ENCODE measurements around the gene PLD1. TPM values are rescaled to one million over a fixed set of nuclear protein-coding genes. Genes with fewer than 3 reads are reported as not detected.

Gene PLD1
- polyA plus RNA-seq, 4 donors: 35.9 to 99.1 (median 72.1) TPM

- DNase-seq (no peak), FAIRE-seq (no peak)
- peaks cover 0 to 11% (median 0%) of the 10 kb centered on the region in 3 donors for H3K4me1 ChIP-seq (ENCODE audit: control insufficient read depth in 3 of 3, insufficient read depth in 2 of 3, low read depth in 1 of 3, low read length in 2 of 3)
- H3K27me3 ChIP-seq (ENCODE audit: control insufficient read depth in 3 of 3, insufficient read depth in 3 of 3, low read length in 3 of 3): no peaks in the 10 kb centered on the region
- no peak overlapping the region for H3K4me3 ChIP-seq (ENCODE audit: low read depth in 1 of 3, low read length in 3 of 3)
- 59 to 76% (median 70%) methylated on average over 4 of the region's 4 CpGs for WGBS, 3 donors
- no peaks in the 10 kb centered on the region for H3K9me3 ChIP-seq (ENCODE audit: control insufficient read depth in 2 of 2, insufficient read depth in 1 of 2, low read depth in 1 of 2, low read length in 1 of 2)
- H3K36me3 ChIP-seq (ENCODE audit: control insufficient read depth in 3 of 3, insufficient read depth in 2 of 3, low read depth in 1 of 3, low read length in 3 of 3): peaks cover 0 to 3% (median 0%) of the 10 kb centered on the region in 3 donors
- H3K27ac ChIP-seq (ENCODE audit: low read depth in 1 of 3, low read length in 2 of 3): no peak overlapping the region
Measured at GRCh38 chr3:171789759-171790505, 20.4 kb downstream of the PLD1 start.

GRCh38 chr3:171788546-171789351 lies 21.5 kb downstream of the PLD1 start:
- no peak for FAIRE-seq
- Histone ChIP-seq H3K27ac (ENCODE audit: low read depth in 1 of 3, low read length in 2 of 3) (peak overlapping the region in 1 of 3 donors; percentile 6), H3K36me3 (ENCODE audit: control insufficient read depth in 3 of 3, insufficient read depth in 2 of 3, low read depth in 1 of 3, low read length in 3 of 3) (peaks cover 0 to 3% (median 0%) of the 10 kb centered on the region in 3 donors), H3K4me1 (ENCODE audit: control insufficient read depth in 3 of 3, insufficient read depth in 2 of 3, low read depth in 1 of 3, low read length in 2 of 3) (peaks cover 0 to 11% (median 0%) of the 10 kb centered on the region in 3 donors), H3K4me3 (ENCODE audit: low read depth in 1 of 3, low read length in 3 of 3) (no peak overlapping the region), H3K9me3 (ENCODE audit: control insufficient read depth in 2 of 2, insufficient read depth in 1 of 2, low read depth in 1 of 2, low read length in 1 of 2) (no peaks in the 10 kb centered on the region), H3K27me3 (ENCODE audit: control insufficient read depth in 3 of 3, insufficient read depth in 3 of 3, low read length in 3 of 3) (no peaks in the 10 kb centered on the region)
- peak in 1 of 2 donors; percentile 16 for DNase-seq
- WGBS, 3 donors: 37 to 48% (median 42%) methylated on average over 6 of the region's 6 CpGs

- no peaks in the 10 kb centered on the region for H3K27me3 ChIP-seq (ENCODE audit: control insufficient read depth in 3 of 3, insufficient read depth in 3 of 3, low read length in 3 of 3)
- no peak overlapping the region for H3K4me3 ChIP-seq (ENCODE audit: low read depth in 1 of 3, low read length in 3 of 3)
- 94 to 98% (median 96%) methylated on average over 1 of the region's 1 CpG for WGBS, 3 donors
- H3K9me3 ChIP-seq (ENCODE audit: control insufficient read depth in 2 of 2, insufficient read depth in 1 of 2, low read depth in 1 of 2, low read length in 1 of 2): no peaks in the 10 kb centered on the region
- no peak overlapping the region for H3K27ac ChIP-seq (ENCODE audit: low read depth in 1 of 3, low read length in 2 of 3)
- DNase-seq (no peak), FAIRE-seq (no peak)
- H3K4me1 ChIP-seq (ENCODE audit: control insufficient read depth in 3 of 3, insufficient read depth in 2 of 3, low read depth in 1 of 3, low read length in 2 of 3): peaks cover 0 to 8% (median 0%) of the 10 kb centered on the region in 3 donors
- peaks cover 0 to 3% (median 0%) of the 10 kb centered on the region in 3 donors for H3K36me3 ChIP-seq (ENCODE audit: control insufficient read depth in 3 of 3, insufficient read depth in 2 of 3, low read depth in 1 of 3, low read length in 3 of 3)
Measured at GRCh38 chr3:171786997-171787396, 23.3 kb downstream of the PLD1 start.

GRCh38 chr3:171784937-171785336 lies 25.3 kb downstream of the PLD1 start:
- Histone ChIP-seq H3K27ac (ENCODE audit: low read depth in 1 of 3, low read length in 2 of 3) (no peak overlapping the region), H3K4me3 (ENCODE audit: low read depth in 1 of 3, low read length in 3 of 3) (no peak overlapping the region), H3K36me3 (ENCODE audit: control insufficient read depth in 3 of 3, insufficient read depth in 2 of 3, low read depth in 1 of 3, low read length in 3 of 3) (peaks cover 0 to 1% (median 0%) of the 10 kb centered on the region in 3 donors), H3K4me1 (ENCODE audit: control insufficient read depth in 3 of 3, insufficient read depth in 2 of 3, low read depth in 1 of 3, low read length in 2 of 3) (no peaks in the 10 kb centered on the region), H3K27me3 (ENCODE audit: control insufficient read depth in 3 of 3, insufficient read depth in 3 of 3, low read length in 3 of 3) (no peaks in the 10 kb centered on the region), H3K9me3 (ENCODE audit: control insufficient read depth in 2 of 2, insufficient read depth in 1 of 2, low read depth in 1 of 2, low read length in 1 of 2) (no peaks in the 10 kb centered on the region)
- FAIRE-seq (no peak), DNase-seq (no peak)
- 88 to 95% (median 89%) methylated on average over 5 of the region's 5 CpGs for WGBS, 3 donors

GRCh38 chr3:171784387-171784786 lies 25.9 kb downstream of the PLD1 start:
- FAIRE-seq (no peak), DNase-seq (no peak)
- Histone ChIP-seq H3K36me3 (ENCODE audit: control insufficient read depth in 3 of 3, insufficient read depth in 2 of 3, low read depth in 1 of 3, low read length in 3 of 3) (peaks cover 0 to 1% (median 0%) of the 10 kb centered on the region in 3 donors), H3K27me3 (ENCODE audit: control insufficient read depth in 3 of 3, insufficient read depth in 3 of 3, low read length in 3 of 3) (no peaks in the 10 kb centered on the region), H3K4me3 (ENCODE audit: low read depth in 1 of 3, low read length in 3 of 3) (no peak overlapping the region), H3K27ac (ENCODE audit: low read depth in 1 of 3, low read length in 2 of 3) (no peak overlapping the region), H3K9me3 (ENCODE audit: control insufficient read depth in 2 of 2, insufficient read depth in 1 of 2, low read depth in 1 of 2, low read length in 1 of 2) (no peaks in the 10 kb centered on the region), H3K4me1 (ENCODE audit: control insufficient read depth in 3 of 3, insufficient read depth in 2 of 3, low read depth in 1 of 3, low read length in 2 of 3) (no peaks in the 10 kb centered on the region)
- WGBS, 3 donors: 80 to 92% (median 85%) methylated on average over 2 of the region's 2 CpGs

GRCh38 chr3:171783626-171784025 lies 26.7 kb downstream of the PLD1 start:
- Histone ChIP-seq H3K4me1 (ENCODE audit: control insufficient read depth in 3 of 3, insufficient read depth in 2 of 3, low read depth in 1 of 3, low read length in 2 of 3) (no peaks in the 10 kb centered on the region), H3K4me3 (ENCODE audit: low read depth in 1 of 3, low read length in 3 of 3) (no peak overlapping the region), H3K36me3 (ENCODE audit: control insufficient read depth in 3 of 3, insufficient read depth in 2 of 3, low read depth in 1 of 3, low read length in 3 of 3) (peaks cover 0 to 1% (median 0%) of the 10 kb centered on the region in 3 donors), H3K27me3 (ENCODE audit: control insufficient read depth in 3 of 3, insufficient read depth in 3 of 3, low read length in 3 of 3) (no peaks in the 10 kb centered on the region), H3K9me3 (ENCODE audit: control insufficient read depth in 2 of 2, insufficient read depth in 1 of 2, low read depth in 1 of 2, low read length in 1 of 2) (no peaks in the 10 kb centered on the region), H3K27ac (ENCODE audit: low read depth in 1 of 3, low read length in 2 of 3) (no peak overlapping the region)
- DNase-seq (no peak), FAIRE-seq (no peak)
- 72 to 77% (median 76%) methylated on average over 5 of the region's 5 CpGs for WGBS, 3 donors

GRCh38 chr3:171783086-171783485 lies 27.2 kb downstream of the PLD1 start:
- Histone ChIP-seq H3K27me3 (ENCODE audit: control insufficient read depth in 3 of 3, insufficient read depth in 3 of 3, low read length in 3 of 3) (no peaks in the 10 kb centered on the region), H3K9me3 (ENCODE audit: control insufficient read depth in 2 of 2, insufficient read depth in 1 of 2, low read depth in 1 of 2, low read length in 1 of 2) (no peaks in the 10 kb centered on the region), H3K27ac (ENCODE audit: low read depth in 1 of 3, low read length in 2 of 3) (no peak overlapping the region), H3K36me3 (ENCODE audit: control insufficient read depth in 3 of 3, insufficient read depth in 2 of 3, low read depth in 1 of 3, low read length in 3 of 3) (peaks cover 0 to 1% (median 0%) of the 10 kb centered on the region in 3 donors), H3K4me3 (ENCODE audit: low read depth in 1 of 3, low read length in 3 of 3) (no peak overlapping the region), H3K4me1 (ENCODE audit: control insufficient read depth in 3 of 3, insufficient read depth in 2 of 3, low read depth in 1 of 3, low read length in 2 of 3) (no peaks in the 10 kb centered on the region)
- DNase-seq (no peak), FAIRE-seq (no peak)
- WGBS, 3 donors: 80 to 95% (median 84%) methylated on average over 2 of the region's 2 CpGs

- Histone ChIP-seq H3K4me3 (ENCODE audit: low read depth in 1 of 3, low read length in 3 of 3) (no peak overlapping the region), H3K27ac (ENCODE audit: low read depth in 1 of 3, low read length in 2 of 3) (no peak overlapping the region), H3K9me3 (ENCODE audit: control insufficient read depth in 2 of 2, insufficient read depth in 1 of 2, low read depth in 1 of 2, low read length in 1 of 2) (no peaks in the 10 kb centered on the region), H3K27me3 (ENCODE audit: control insufficient read depth in 3 of 3, insufficient read depth in 3 of 3, low read length in 3 of 3) (no peaks in the 10 kb centered on the region), H3K36me3 (ENCODE audit: control insufficient read depth in 3 of 3, insufficient read depth in 2 of 3, low read depth in 1 of 3, low read length in 3 of 3) (peaks cover 0 to 1% (median 0%) of the 10 kb centered on the region in 3 donors), H3K4me1 (ENCODE audit: control insufficient read depth in 3 of 3, insufficient read depth in 2 of 3, low read depth in 1 of 3, low read length in 2 of 3) (peaks cover 0 to under 1% (median 0%) of the 10 kb centered on the region in 3 donors)
- WGBS, 3 donors: 67 to 78% (median 70%) methylated on average over 1 of the region's 1 CpG
- FAIRE-seq (no peak), DNase-seq (no peak)
Measured at GRCh38 chr3:171782617-171783016, 27.7 kb downstream of the PLD1 start.

Data from small intestine (tissue), 7 donors.